ENCODE data around the gene ADAT1. TPM values are rescaled to one million over a fixed set of nuclear protein-coding genes. Genes with fewer than 3 reads are reported as not detected.

The ADAT1 gene
- total RNA-seq, 1 donor: 52.5 TPM

- Histone ChIP-seq H3K27me3 (ENCODE audit: insufficient read depth, low read length) (no peaks in the 10 kb centered on the region), H3K9me3 (ENCODE audit: low read depth, low read length) (no peaks in the 10 kb centered on the region), H3K4me1 (ENCODE audit: insufficient read depth, low read length) (peaks cover 55% of the 10 kb centered on the region), H3K4me3 (ENCODE audit: low read length) (no peak overlapping the region)
Measured at GRCh38 chr16:75572864-75573542, 50.1 kb downstream of the ADAT1 start.

- H3K4me3 ChIP-seq (ENCODE audit: low read length): no peak overlapping the region
- no peaks in the 10 kb centered on the region for H3K27me3 ChIP-seq (ENCODE audit: insufficient read depth, low read length)
- peaks cover 73% of the 10 kb centered on the region for H3K4me1 ChIP-seq (ENCODE audit: insufficient read depth, low read length)
- no peaks in the 10 kb centered on the region for H3K9me3 ChIP-seq (ENCODE audit: low read depth, low read length)
Measured at GRCh38 chr16:75570396-75571065, 52.5 kb downstream of the ADAT1 start.

GRCh38 chr16:75567911-75568310, 55.2 kb downstream of the ADAT1 start:
- Histone ChIP-seq H3K4me1 (ENCODE audit: insufficient read depth, low read length) (peaks cover 74% of the 10 kb centered on the region), H3K27me3 (ENCODE audit: insufficient read depth, low read length) (peaks cover 1% of the 10 kb centered on the region), H3K9me3 (ENCODE audit: low read depth, low read length) (no peaks in the 10 kb centered on the region), H3K4me3 (ENCODE audit: low read length) (no peak overlapping the region)

GRCh38 chr16:75566758-75567255, 56.3 kb downstream of the ADAT1 start:
- H3K9me3 ChIP-seq (ENCODE audit: low read depth, low read length): no peaks in the 10 kb centered on the region
- H3K27me3 ChIP-seq (ENCODE audit: insufficient read depth, low read length): peaks cover 3% of the 10 kb centered on the region
- H3K4me1 ChIP-seq (ENCODE audit: insufficient read depth, low read length): peaks cover 63% of the 10 kb centered on the region
- H3K4me3 ChIP-seq (ENCODE audit: low read length): peak overlapping the region; percentile 92

DNA sequence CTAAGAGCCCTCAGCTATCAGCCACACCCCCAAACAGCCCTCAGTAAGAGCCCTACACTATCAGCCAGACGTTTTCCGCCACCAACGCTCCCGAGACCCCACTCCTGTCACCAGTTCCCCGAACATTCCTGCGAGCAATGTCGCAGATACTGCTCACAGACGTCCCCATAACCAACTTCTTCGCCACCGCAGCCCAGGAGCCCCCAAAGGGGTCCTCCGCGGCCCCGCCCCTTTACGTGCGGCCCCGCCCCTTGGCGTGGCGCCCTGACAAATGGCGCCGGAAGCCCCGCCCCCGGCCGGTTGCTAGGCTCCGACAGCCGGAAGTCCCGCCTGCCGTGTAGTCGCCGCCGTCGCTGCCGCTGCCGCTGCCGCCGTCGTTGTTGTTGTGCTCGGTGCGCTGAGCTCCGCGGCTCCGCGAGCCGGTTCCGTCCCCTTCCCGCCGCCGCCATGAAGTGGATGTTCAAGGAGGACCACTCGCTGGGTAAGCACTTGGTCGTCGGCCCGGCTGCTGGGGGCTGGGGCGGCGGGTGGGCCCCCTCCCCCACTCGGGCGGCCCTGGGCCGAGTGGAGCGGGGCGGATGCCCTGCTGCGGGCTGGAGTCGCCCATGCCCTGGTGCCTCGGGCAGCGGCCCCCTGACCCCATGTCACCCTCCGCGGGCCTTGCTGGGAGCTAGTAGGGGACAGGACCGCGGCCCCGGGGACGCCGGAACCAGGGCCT, 56.9 kb downstream of the ADAT1 start, which contains the start of gene GABARAPL2:
Gene GABARAPL2, plus strand, starts transcription at position 340 of the 718 bp plus-strand sequence. Its CDS starts 108 bp downstream, at position 448.
- Histone ChIP-seq H3K4me1 (ENCODE audit: insufficient read depth, low read length) (peaks cover 57% of the 10 kb centered on the region), H3K27me3 (ENCODE audit: insufficient read depth, low read length) (peaks cover 3% of the 10 kb centered on the region), H3K9me3 (ENCODE audit: low read depth, low read length) (no peaks in the 10 kb centered on the region), H3K4me3 (ENCODE audit: low read length) (peak within 1 kb of the TSS; percentile 92)

- Histone ChIP-seq H3K9me3 (ENCODE audit: low read depth, low read length) (no peaks in the 10 kb centered on the region), H3K27me3 (ENCODE audit: insufficient read depth, low read length) (peaks cover 3% of the 10 kb centered on the region), H3K4me1 (ENCODE audit: insufficient read depth, low read length) (peaks cover 51% of the 10 kb centered on the region), H3K4me3 (ENCODE audit: low read length) (peak overlapping the region; percentile 92)
Measured at GRCh38 chr16:75565640-75566039, 57.4 kb downstream of the ADAT1 start.

DNA sequence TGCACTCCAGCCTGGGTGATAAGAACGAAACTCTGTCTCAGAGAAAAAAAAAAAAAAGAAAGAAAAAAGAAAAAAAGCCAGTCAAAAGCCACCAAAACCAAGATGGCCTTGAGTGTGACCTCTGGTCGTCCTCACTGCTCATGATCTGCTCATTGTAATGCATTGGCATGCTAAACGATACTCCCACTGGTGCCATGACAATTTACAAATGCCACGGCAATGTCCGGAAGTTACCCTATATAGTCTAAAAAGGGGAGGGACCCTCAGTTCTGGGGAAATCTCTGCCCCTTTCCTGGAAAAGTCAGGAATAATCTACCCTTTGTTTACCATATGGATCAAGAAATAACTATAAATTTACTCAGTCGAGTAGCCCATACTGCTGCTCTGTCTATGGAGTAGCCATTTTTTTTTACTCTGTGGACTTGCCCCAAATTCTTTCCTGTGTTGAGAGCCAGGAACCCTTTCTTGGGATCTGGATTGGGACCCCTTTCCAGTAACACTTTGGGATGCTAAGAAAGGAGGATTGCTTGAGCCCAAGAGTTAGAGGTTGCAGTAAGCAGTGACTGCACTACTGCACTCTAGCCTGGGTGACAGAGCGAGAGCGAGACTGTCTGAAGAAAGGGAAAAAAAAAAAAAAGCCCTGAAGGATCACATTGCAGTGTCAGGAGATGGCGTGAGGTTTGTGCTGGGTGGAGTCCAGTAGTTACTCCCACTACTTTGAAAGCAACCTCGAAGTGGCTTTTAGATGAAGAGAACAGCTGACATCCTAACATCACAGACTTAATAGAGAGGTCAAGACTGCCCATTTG, 63.3 kb downstream of the ADAT1 start:
- H3K27me3 ChIP-seq (ENCODE audit: insufficient read depth, low read length): peaks cover 3% of the 10 kb centered on the region
- peaks cover 15% of the 10 kb centered on the region for H3K4me1 ChIP-seq (ENCODE audit: insufficient read depth, low read length)
- H3K4me3 ChIP-seq (ENCODE audit: low read length): no peak overlapping the region
- H3K9me3 ChIP-seq (ENCODE audit: low read depth, low read length): no peaks in the 10 kb centered on the region

- Histone ChIP-seq H3K4me1 (ENCODE audit: insufficient read depth, low read length) (peaks cover 15% of the 10 kb centered on the region), H3K9me3 (ENCODE audit: low read depth, low read length) (no peaks in the 10 kb centered on the region), H3K27me3 (ENCODE audit: insufficient read depth, low read length) (peaks cover 3% of the 10 kb centered on the region), H3K4me3 (ENCODE audit: low read length) (no peak overlapping the region)
Measured at GRCh38 chr16:75558846-75559401, 64.2 kb downstream of the ADAT1 start.

DNA sequence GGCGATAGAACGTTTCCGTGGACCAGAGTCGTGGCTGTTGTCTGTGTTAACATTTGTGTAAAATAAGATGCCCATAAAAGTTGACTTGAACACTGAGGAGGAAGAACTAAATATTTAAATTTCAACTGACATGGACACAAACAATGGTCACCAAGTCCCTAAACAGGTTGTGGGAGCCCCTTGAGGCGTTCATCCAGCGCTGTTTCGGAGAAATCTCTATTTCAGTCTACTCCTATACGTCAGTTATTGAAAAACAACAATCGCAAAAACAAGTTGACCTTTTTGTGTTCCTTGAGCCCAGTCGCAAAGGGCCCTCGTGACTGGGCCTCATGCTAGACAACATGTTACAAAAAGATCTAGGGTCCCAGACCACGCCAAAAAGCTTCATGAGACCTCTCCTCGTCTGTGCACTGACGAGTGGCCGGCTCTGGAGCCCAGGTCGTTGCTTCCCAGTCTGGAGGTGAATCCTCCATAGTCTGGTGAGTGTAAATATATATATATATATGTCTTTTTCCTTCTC, 66.6 kb downstream of the ADAT1 start:
- peaks cover 15% of the 10 kb centered on the region for H3K4me1 ChIP-seq (ENCODE audit: insufficient read depth, low read length)
- H3K27me3 ChIP-seq (ENCODE audit: insufficient read depth, low read length): no peaks in the 10 kb centered on the region
- peak overlapping the region; percentile 46 for H3K4me3 ChIP-seq (ENCODE audit: low read length)
- no peaks in the 10 kb centered on the region for H3K9me3 ChIP-seq (ENCODE audit: low read depth, low read length)

GRCh38 chr16:75555707-75556430, 67.2 kb downstream of the ADAT1 start, which contains the start of gene TMEM231:
TMEM231 (minus strand) TSS chr16:75556252; CDS start chr16:75556209, 43 bp downstream.
- Histone ChIP-seq H3K4me3 (ENCODE audit: low read length) (peak within 1 kb of the TSS; percentile 46), H3K9me3 (ENCODE audit: low read depth, low read length) (no peaks in the 10 kb centered on the region), H3K27me3 (ENCODE audit: insufficient read depth, low read length) (no peaks in the 10 kb centered on the region), H3K4me1 (ENCODE audit: insufficient read depth, low read length) (peaks cover 15% of the 10 kb centered on the region)

- no peaks in the 10 kb centered on the region for H3K27me3 ChIP-seq (ENCODE audit: insufficient read depth, low read length)
- peak overlapping the region; percentile 46 for H3K4me3 ChIP-seq (ENCODE audit: low read length)
- H3K9me3 ChIP-seq (ENCODE audit: low read depth, low read length): no peaks in the 10 kb centered on the region
- H3K4me1 ChIP-seq (ENCODE audit: insufficient read depth, low read length): peaks cover 17% of the 10 kb centered on the region
Measured at GRCh38 chr16:75555213-75555706, 67.8 kb downstream of the ADAT1 start.

- no peak overlapping the region for H3K4me3 ChIP-seq (ENCODE audit: low read length)
Measured at GRCh38 chr16:75552951-75553350, 70.1 kb downstream of the ADAT1 start.

DNA sequence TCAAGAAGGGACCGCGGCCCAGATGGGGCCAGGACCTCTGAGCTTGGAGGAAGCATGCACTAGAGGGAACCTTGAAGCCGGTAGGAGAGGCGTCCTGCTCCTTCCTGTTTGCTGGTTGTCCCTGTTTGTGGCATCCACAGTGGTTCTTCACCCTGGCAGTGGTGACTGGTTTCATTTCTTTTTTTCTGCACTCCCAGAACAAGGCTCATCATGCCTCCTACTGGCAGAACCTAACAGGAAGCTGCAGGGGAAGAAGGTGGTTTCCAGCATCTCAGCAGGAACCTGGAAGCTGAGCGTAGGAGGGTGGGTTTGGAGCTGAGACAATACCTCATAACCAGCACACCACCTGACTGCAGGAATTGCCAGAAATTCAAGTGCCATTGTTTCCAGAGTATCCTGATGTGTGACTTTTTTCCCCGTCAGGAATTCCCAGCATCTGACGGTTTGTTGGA, 72.8 kb downstream of the ADAT1 start:
- H3K9me3 ChIP-seq (ENCODE audit: low read depth, low read length): no peaks in the 10 kb centered on the region
- H3K4me3 ChIP-seq (ENCODE audit: low read length): no peak overlapping the region
- H3K27me3 ChIP-seq (ENCODE audit: insufficient read depth, low read length): no peaks in the 10 kb centered on the region
- peaks cover 12% of the 10 kb centered on the region for H3K4me1 ChIP-seq (ENCODE audit: insufficient read depth, low read length)

More at GRCh38 chr16:75552951-75553350, 70.1 kb downstream of the ADAT1 start:
- Histone ChIP-seq H3K27me3 (ENCODE audit: insufficient read depth, low read length) (no peaks in the 10 kb centered on the region), H3K4me1 (ENCODE audit: insufficient read depth, low read length) (peaks cover 24% of the 10 kb centered on the region), H3K9me3 (ENCODE audit: low read depth, low read length) (no peaks in the 10 kb centered on the region)

Data from mononuclear cell (primary cell).